ENCODE results near the gene LMLN. TPM values are rescaled to one million over a fixed set of nuclear protein-coding genes. Genes with fewer than 3 reads are reported as not detected.

The LMLN gene
- total RNA-seq, 4 donors from 2014 or later: 2.8 to 7.5 (median 4.1) TPM

DNA sequence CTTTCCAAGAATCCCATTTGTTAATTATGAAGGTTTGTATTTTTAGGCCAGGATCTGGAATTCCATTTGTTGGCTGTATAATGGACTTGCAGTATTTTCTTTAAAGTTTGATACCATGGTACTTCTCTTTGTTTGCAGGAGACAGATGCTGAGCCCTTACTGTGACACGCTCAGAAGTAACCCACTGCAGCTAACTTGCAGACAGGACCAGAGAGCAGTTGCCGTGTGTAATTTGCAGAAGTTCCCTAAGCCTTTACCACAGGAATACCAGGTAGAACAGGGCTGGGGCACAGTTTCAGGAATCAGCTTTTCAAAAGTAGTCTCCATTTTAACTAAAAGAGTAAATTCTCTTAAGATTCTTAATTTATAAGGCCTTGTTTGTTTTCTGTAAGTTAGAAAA, 59.1 kb downstream of the LMLN start:
- 85 to 86% methylated on average over 1 to 2 of the region's 2 CpGs for WGBS, 2 donors (ENCODE audit: low coverage in 1 of 2)
- Histone ChIP-seq H3K9me3 (no peaks in the 10 kb centered on the region), H3K36me3 (peaks cover 0 to 43% of the 10 kb centered on the region in 2 donors), H3K27me3 (no peaks in the 10 kb centered on the region), H3K4me1 (no peaks in the 10 kb centered on the region), H3K27ac (no peak overlapping the region), H3K4me3 (no peak overlapping the region)
- TF ChIP-seq POLR2A (IDR thresholded peaks at IDR 0.05) (no peak), CTCF (IDR thresholded peaks at IDR 0.05) (no peak), POLR2AphosphoS5 (IDR thresholded peaks at IDR 0.05) (no peak), EP300 (IDR thresholded peaks at IDR 0.05) (no peak)
- ATAC-seq: no peak

DNA sequence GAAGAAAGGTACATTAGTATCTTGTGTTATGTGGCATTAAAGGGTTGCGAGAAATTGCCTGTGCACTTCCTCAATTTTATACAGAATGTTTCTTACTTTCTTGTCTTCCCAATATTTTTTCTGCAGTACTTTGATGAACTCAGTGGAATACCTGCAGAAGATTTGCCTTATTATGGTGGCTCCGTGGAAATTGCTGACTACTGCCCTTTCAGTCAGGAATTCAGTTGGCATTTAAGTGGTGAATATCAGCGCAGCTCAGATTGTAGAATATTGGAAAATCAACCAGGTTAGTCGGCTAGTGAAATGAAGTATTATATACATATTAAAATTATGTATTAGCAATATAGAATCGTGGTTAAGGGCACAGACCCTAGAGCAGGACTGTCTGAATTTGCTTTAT, 61.3 kb downstream of the LMLN start:
- TF ChIP-seq POLR2A (IDR thresholded peaks at IDR 0.05) (no peak), POLR2AphosphoS5 (IDR thresholded peaks at IDR 0.05) (no peak), EP300 (IDR thresholded peaks at IDR 0.05) (no peak), CTCF (IDR thresholded peaks at IDR 0.05) (no peak)
- Histone ChIP-seq H3K4me3 (no peak overlapping the region), H3K4me1 (no peaks in the 10 kb centered on the region), H3K36me3 (peaks cover 0 to 58% of the 10 kb centered on the region in 2 donors), H3K9me3 (no peaks in the 10 kb centered on the region), H3K27me3 (no peaks in the 10 kb centered on the region), H3K27ac (no peak overlapping the region)
- 85 to 88% methylated on average over 5 of the region's 5 CpGs for WGBS, 2 donors (ENCODE audit: low coverage in 1 of 2)
- no peak for ATAC-seq

- H3K4me3 ChIP-seq: no peak overlapping the region
- no peaks in the 10 kb centered on the region for H3K9me3 ChIP-seq
- TF ChIP-seq POLR2A (IDR thresholded peaks at IDR 0.05): no peak
- TF ChIP-seq EP300 (IDR thresholded peaks at IDR 0.05): no peak
- TF ChIP-seq CTCF (IDR thresholded peaks at IDR 0.05): no peak
- TF ChIP-seq POLR2AphosphoS5 (IDR thresholded peaks at IDR 0.05): no peak
- no peak overlapping the region for H3K27ac ChIP-seq
- no peaks in the 10 kb centered on the region for H3K4me1 ChIP-seq
- peaks cover 0 to 59% of the 10 kb centered on the region in 2 donors for H3K36me3 ChIP-seq
- no peaks in the 10 kb centered on the region for H3K27me3 ChIP-seq
- ATAC-seq: no peak
- 89 to 92% methylated on average over 3 of the region's 3 CpGs for WGBS, 2 donors (ENCODE audit: low coverage in 1 of 2)
These were observed 62.6 kb downstream of the LMLN start for GRCh38 chr3:198022604-198023003.

DNA sequence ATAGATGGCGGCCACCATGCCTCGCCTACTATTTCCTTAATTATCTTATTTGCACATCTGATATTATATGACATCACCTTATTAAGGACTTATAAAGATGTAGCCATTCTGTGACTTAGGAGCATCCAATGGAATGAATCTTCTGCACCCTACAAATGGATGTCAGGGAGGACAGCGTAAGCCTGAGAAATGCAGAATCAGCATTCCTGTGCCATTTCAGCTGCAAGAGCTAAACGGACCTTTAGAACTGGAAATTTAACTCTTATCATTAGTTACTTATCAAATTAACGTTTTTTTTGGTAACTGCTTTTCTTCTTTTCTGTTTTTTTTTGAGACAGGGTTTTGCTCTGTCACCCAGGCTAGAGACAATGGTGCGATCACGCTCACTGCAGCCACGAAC, 65.6 kb downstream of the LMLN start:
- Histone ChIP-seq H3K4me3 (no peak overlapping the region), H3K9me3 (no peaks in the 10 kb centered on the region), H3K27ac (no peak overlapping the region), H3K4me1 (no peaks in the 10 kb centered on the region), H3K36me3 (peaks cover 0 to 50% of the 10 kb centered on the region in 2 donors), H3K27me3 (no peaks in the 10 kb centered on the region)
- no peak for ATAC-seq
- WGBS, 2 donors (ENCODE audit: low coverage in 1 of 2): 81 to 100% methylated on average over 5 of the region's 8 CpGs
- TF ChIP-seq POLR2A (IDR thresholded peaks at IDR 0.05) (no peak), POLR2AphosphoS5 (IDR thresholded peaks at IDR 0.05) (no peak), CTCF (IDR thresholded peaks at IDR 0.05) (no peak), EP300 (IDR thresholded peaks at IDR 0.05) (no peak)

DNA sequence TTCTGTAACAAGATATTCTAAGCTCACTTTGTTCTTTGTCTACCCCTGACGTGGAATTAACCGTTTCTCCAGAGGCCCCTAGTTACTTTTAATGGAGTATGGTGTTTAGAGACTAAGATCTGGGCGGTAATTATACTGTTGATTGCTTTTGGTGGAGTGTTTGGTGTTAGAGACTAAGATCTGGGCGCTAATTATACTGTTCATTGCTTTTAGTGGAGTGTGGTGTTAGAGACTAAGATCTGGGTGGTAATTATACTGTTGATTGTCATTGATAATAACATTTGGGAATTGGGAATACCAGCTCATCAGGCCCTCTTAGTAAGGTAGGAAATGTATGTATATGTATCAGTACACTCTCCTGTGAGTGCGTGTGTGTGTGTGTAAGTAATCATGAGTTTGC, 66.6 kb downstream of the LMLN start:
- ATAC-seq: no peak
- no peak overlapping the region for H3K27ac ChIP-seq
- WGBS, 2 donors (ENCODE audit: low coverage in 1 of 2): 90 to 96% methylated on average over 5 of the region's 5 CpGs
- TF ChIP-seq POLR2A (IDR thresholded peaks at IDR 0.05) (no peak), EP300 (IDR thresholded peaks at IDR 0.05) (no peak), CTCF (IDR thresholded peaks at IDR 0.05) (no peak), POLR2AphosphoS5 (IDR thresholded peaks at IDR 0.05) (no peak)
- H3K9me3 ChIP-seq: no peaks in the 10 kb centered on the region
- no peaks in the 10 kb centered on the region for H3K27me3 ChIP-seq
- H3K4me1 ChIP-seq: no peaks in the 10 kb centered on the region
- H3K4me3 ChIP-seq: no peak overlapping the region
- peaks cover 0 to 43% of the 10 kb centered on the region in 2 donors for H3K36me3 ChIP-seq

Measured in gastroesophageal sphincter (tissue), 4 donors.